SK-N-SH (cell line): Measurements from ENCODE around the gene CHAF1A.

Source experiments
- MXI1 ChIP-seq: IDR thresholded peaks from 2 replicates; pipeline ENCODE4 v1.6.1; 2012; ENCODE audit warnings: mild to moderate bottlenecking, low read depth, low read length, improper control_type of control experiment
- POLR2AphosphoS5 ChIP-seq: IDR thresholded peaks from 2 replicates; pipeline ENCODE4 v1.6.1; 2012; ENCODE audit warnings: low read depth, low read length
- TCF12 ChIP-seq: IDR thresholded peaks from 2 replicates; pipeline ENCODE4 v1.4.0; 2012
- YY1 ChIP-seq: IDR thresholded peaks from 2 replicates; pipeline ENCODE4 v1.4.0; 2012; ENCODE audit warnings: low read depth, mild to moderate bottlenecking

DNA sequence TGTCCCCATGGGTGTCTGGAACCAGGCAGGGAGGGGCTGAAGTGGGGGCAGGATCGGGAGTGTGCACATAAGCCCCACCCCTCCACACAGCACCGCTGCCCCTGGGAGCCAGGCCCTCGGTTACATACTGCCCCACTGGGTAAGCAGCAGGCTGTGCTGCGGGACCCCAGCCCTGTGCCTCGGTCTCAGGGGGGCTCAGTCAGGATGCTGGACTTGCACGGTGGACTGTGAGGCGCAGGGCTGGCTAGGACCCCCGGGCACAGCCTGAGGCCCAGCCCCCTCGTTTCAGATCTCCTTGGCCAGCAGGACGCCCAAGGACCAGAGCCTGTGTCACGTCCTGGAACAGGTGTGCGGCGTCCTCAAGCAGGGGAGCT lies 42.8 kb upstream of the CHAF1A start:
- TF ChIP-seq MXI1 (no peak), YY1 (no peak), TCF12 (no peak), POLR2AphosphoS5 (no peak)
